ENCODE data around the gene ZFYVE28. TPM values are rescaled to one million over a fixed set of nuclear protein-coding genes. Genes with fewer than 3 reads are reported as not detected.

The ZFYVE28 gene
- total RNA-seq, 1 experiment from 2014 or later: 0.82 TPM

- ChIA-PET POLR2A (no interaction called here), CTCF (no interaction called here)
- Histone ChIP-seq H3K4me3 (ENCODE audit: low read depth, low read length) (no peak overlapping the region), H3K9me3 (no peaks in the 10 kb centered on the region), H3K36me3 (ENCODE audit: control insufficient read depth, insufficient read depth, low read length) (no peaks in the 10 kb centered on the region), H3K27me3 (replicated peaks; ENCODE audit: control insufficient read depth, insufficient read depth, low read length) (no peaks in the 10 kb centered on the region), H3K4me1 (no peaks in the 10 kb centered on the region)
- no peaks in the 10 kb centered on the region for H3K36me3 Mint-ChIP-seq (ENCODE audit: insufficient read depth, unreplicated experiment)
- intact Hi-C loops (cut with micrococcal nuclease; ENCODE audit: unreplicated experiment): no loop called here
- H3K27me3 Mint-ChIP-seq (ENCODE audit: insufficient read depth, unreplicated experiment): no peaks in the 10 kb centered on the region
- BruUV-seq (replicated peaks): no TSS peak
- no peaks in the 10 kb centered on the region for H3K9me3 Mint-ChIP-seq (ENCODE audit: unreplicated experiment)
- no peak for TF ChIP-seq CTCF (IDR thresholded peaks at IDR 0.05; ENCODE audit: insufficient read depth in 1 of 2, low read depth in 1 of 2, low read length in 1 of 2, severe bottlenecking in 1 of 2, unreplicated experiment in 1 of 2)
- H3K4me3 Mint-ChIP-seq (ENCODE audit: unreplicated experiment): no peak overlapping the region
- H3K27ac Mint-ChIP-seq (ENCODE audit: unreplicated experiment): no peak overlapping the region
- no peaks in the 10 kb centered on the region for H3K4me1 Mint-ChIP-seq (ENCODE audit: low read depth, unreplicated experiment)
- DNase-seq: no peak
Observed at GRCh38 chr4:2337896-2338295, 80.5 kb downstream of the ZFYVE28 start.

GRCh38 chr4:2337131-2337723, 81.2 kb downstream of the ZFYVE28 start:
- Histone ChIP-seq H3K4me3 (ENCODE audit: low read depth, low read length) (no peak overlapping the region), H3K27me3 (replicated peaks; ENCODE audit: control insufficient read depth, insufficient read depth, low read length) (no peaks in the 10 kb centered on the region), H3K9me3 (no peaks in the 10 kb centered on the region), H3K4me1 (no peaks in the 10 kb centered on the region), H3K36me3 (ENCODE audit: control insufficient read depth, insufficient read depth, low read length) (no peaks in the 10 kb centered on the region)
- POLR2A ChIA-PET: no interaction called here
- CTCF ChIA-PET: no interaction called here
- no peaks in the 10 kb centered on the region for H3K4me1 Mint-ChIP-seq (ENCODE audit: low read depth, unreplicated experiment)
- no peaks in the 10 kb centered on the region for H3K36me3 Mint-ChIP-seq (ENCODE audit: insufficient read depth, unreplicated experiment)
- H3K27ac Mint-ChIP-seq (ENCODE audit: unreplicated experiment): no peak overlapping the region
- no TSS peak for BruUV-seq (replicated peaks)
- intact Hi-C loops (cut with micrococcal nuclease; ENCODE audit: unreplicated experiment): no loop called here
- DNase-seq: no peak
- H3K9me3 Mint-ChIP-seq (ENCODE audit: unreplicated experiment): no peaks in the 10 kb centered on the region
- no peak for TF ChIP-seq CTCF (IDR thresholded peaks at IDR 0.05; ENCODE audit: insufficient read depth in 1 of 2, low read depth in 1 of 2, low read length in 1 of 2, severe bottlenecking in 1 of 2, unreplicated experiment in 1 of 2)
- H3K27me3 Mint-ChIP-seq (ENCODE audit: insufficient read depth, unreplicated experiment): no peaks in the 10 kb centered on the region
- H3K4me3 Mint-ChIP-seq (ENCODE audit: unreplicated experiment): no peak overlapping the region

- Histone ChIP-seq H3K36me3 (ENCODE audit: control insufficient read depth, insufficient read depth, low read length) (no peaks in the 10 kb centered on the region), H3K4me3 (ENCODE audit: low read depth, low read length) (no peak overlapping the region), H3K27me3 (replicated peaks; ENCODE audit: control insufficient read depth, insufficient read depth, low read length) (no peaks in the 10 kb centered on the region), H3K4me1 (no peaks in the 10 kb centered on the region), H3K9me3 (no peaks in the 10 kb centered on the region)
- no peaks in the 10 kb centered on the region for H3K36me3 Mint-ChIP-seq (ENCODE audit: insufficient read depth, unreplicated experiment)
- H3K27ac Mint-ChIP-seq (ENCODE audit: unreplicated experiment): no peak overlapping the region
- H3K4me3 Mint-ChIP-seq (ENCODE audit: unreplicated experiment): no peak overlapping the region
- no TSS peak for BruUV-seq (replicated peaks)
- ChIA-PET CTCF (interaction anchor here (0.6 kb wide), 1 partner anchor 7 kb away, joined by 3 read pairs; no protein-coding TSS in a partner anchor), POLR2A (no interaction called here)
- TF ChIP-seq CTCF (IDR thresholded peaks at IDR 0.05; ENCODE audit: insufficient read depth in 1 of 2, low read depth in 1 of 2, low read length in 1 of 2, severe bottlenecking in 1 of 2, unreplicated experiment in 1 of 2): no peak
- no peaks in the 10 kb centered on the region for H3K27me3 Mint-ChIP-seq (ENCODE audit: insufficient read depth, unreplicated experiment)
- intact Hi-C loops (cut with micrococcal nuclease; ENCODE audit: unreplicated experiment): no loop called here
- H3K9me3 Mint-ChIP-seq (ENCODE audit: unreplicated experiment): no peaks in the 10 kb centered on the region
- H3K4me1 Mint-ChIP-seq (ENCODE audit: low read depth, unreplicated experiment): no peaks in the 10 kb centered on the region
- DNase-seq: no peak
Observed at GRCh38 chr4:2336659-2337058, 81.8 kb downstream of the ZFYVE28 start.

All from Caco-2 (cell line).